HL-60 (cell line): Measurements from ENCODE around the gene RHEBL1.

Source experiments
- CTCF ChIP-seq: IDR thresholded peaks from one replicate; pipeline ENCODE4 v1.5.1; 2011; ENCODE audit warnings: low read length, control low read depth, inconsistent platforms; ENCODE audit not compliant: insufficient read depth
- GABPA ChIP-seq: IDR thresholded peaks from 2 replicates; pipeline ENCODE4 v1.6.1; 2012; ENCODE audit warnings: low read depth
- POLR2AphosphoS5 ChIP-seq: IDR thresholded peaks from 2 replicates; pipeline ENCODE4 v1.6.1; 2012; ENCODE audit warnings: low read depth
- TF ChIP-seq, protein P1 (sequence below): IDR thresholded peaks from 2 replicates; pipeline ENCODE4 v1.6.1; 2012; ENCODE audit warnings: low read depth; ENCODE audit not compliant: insufficient replicate concordance

GRCh38 chr12:49041036-49041880, 28.5 kb downstream of the RHEBL1 start:
- TF ChIP-seq, protein P1, sequence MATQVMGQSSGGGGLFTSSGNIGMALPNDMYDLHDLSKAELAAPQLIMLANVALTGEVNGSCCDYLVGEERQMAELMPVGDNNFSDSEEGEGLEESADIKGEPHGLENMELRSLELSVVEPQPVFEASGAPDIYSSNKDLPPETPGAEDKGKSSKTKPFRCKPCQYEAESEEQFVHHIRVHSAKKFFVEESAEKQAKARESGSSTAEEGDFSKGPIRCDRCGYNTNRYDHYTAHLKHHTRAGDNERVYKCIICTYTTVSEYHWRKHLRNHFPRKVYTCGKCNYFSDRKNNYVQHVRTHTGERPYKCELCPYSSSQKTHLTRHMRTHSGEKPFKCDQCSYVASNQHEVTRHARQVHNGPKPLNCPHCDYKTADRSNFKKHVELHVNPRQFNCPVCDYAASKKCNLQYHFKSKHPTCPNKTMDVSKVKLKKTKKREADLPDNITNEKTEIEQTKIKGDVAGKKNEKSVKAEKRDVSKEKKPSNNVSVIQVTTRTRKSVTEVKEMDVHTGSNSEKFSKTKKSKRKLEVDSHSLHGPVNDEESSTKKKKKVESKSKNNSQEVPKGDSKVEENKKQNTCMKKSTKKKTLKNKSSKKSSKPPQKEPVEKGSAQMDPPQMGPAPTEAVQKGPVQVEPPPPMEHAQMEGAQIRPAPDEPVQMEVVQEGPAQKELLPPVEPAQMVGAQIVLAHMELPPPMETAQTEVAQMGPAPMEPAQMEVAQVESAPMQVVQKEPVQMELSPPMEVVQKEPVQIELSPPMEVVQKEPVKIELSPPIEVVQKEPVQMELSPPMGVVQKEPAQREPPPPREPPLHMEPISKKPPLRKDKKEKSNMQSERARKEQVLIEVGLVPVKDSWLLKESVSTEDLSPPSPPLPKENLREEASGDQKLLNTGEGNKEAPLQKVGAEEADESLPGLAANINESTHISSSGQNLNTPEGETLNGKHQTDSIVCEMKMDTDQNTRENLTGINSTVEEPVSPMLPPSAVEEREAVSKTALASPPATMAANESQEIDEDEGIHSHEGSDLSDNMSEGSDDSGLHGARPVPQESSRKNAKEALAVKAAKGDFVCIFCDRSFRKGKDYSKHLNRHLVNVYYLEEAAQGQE = no peak
- no peak for TF ChIP-seq CTCF
- TF ChIP-seq GABPA = no peak
- peak; percentile 9; the same call in 1 of the 2 replicates for TF ChIP-seq POLR2AphosphoS5
